OCI-LY7 (cell line): ENCODE data around the gene PSMB11. TPM values are rescaled to one million over a fixed set of nuclear protein-coding genes. Genes with fewer than 3 reads are reported as not detected.

Experiments
- BruUV-seq: library from RNA; stranded (reverse); fragments of 400-500 nt; replicated peaks from 2 replicates; lab custom pipeline; 2021; lab: Mats Ljungman, UMichigan
- CTCF ChIA-PET: fragments of 300-600 bp; sonication (Branson Sonifier 250); formaldehyde crosslinking; loops from one replicate; lab custom pipeline; 2022; ENCODE audit warnings: antibody characterized with exemption; ENCODE audit not compliant: unreplicated experiment; lab: Charles Lee
- POLR2A ChIA-PET: fragments of 300-600 bp; sonication (Branson Sonifier 250); formaldehyde crosslinking; loops from one replicate; lab custom pipeline; 2022; ENCODE audit warnings: antibody characterized with exemption; lab: Charles Lee
- DNase-seq: peaks from one replicate; pipeline ENCODE4 v3.0.0-alpha.2; 2015; ENCODE audit warnings: low spot score
- H2AFZ ChIP-seq: fragments of 200-600 bp; sonication (generic), shearing (Covaris generic); 2 replicates; pipeline ENCODE4 v1.6.1; 2014; ENCODE audit warnings: mild to moderate bottlenecking, antibody characterized with exemption, low read length, moderate library complexity
- H3K27ac ChIP-seq: fragments of 200-600 bp; sonication (generic); 2 replicates; pipeline ENCODE4 v1.5.1; 2014; ENCODE audit warnings: mixed run types, low read depth, mild to moderate bottlenecking, moderate library complexity, low read length, inconsistent platforms; ENCODE audit not compliant: poor library complexity, severe bottlenecking
- H3K36me3 ChIP-seq: fragments of 200-600 bp; sonication (generic); 2 replicates; pipeline ENCODE4 v1.6.1; 2014; ENCODE audit warnings: mild to moderate bottlenecking, antibody characterized with exemption, low read length, moderate library complexity, mixed read lengths; ENCODE audit not compliant: insufficient read depth
- H3K4me1 ChIP-seq: fragments of 200-600 bp; sonication (generic); 2 replicates; pipeline ENCODE4 v1.5.1; 2014; ENCODE audit warnings: mild to moderate bottlenecking, low read length; ENCODE audit not compliant: insufficient read depth, poor library complexity, severe bottlenecking
- H3K4me2 ChIP-seq: fragments of 200-600 bp; sonication (generic); 2 replicates; pipeline ENCODE4 v1.6.1; 2014; ENCODE audit warnings: mild to moderate bottlenecking, low read length
- H3K4me3 ChIP-seq: fragments of 200-600 bp; sonication (generic); 2 replicates; pipeline ENCODE4 v1.5.1; 2014; ENCODE audit warnings: mild to moderate bottlenecking, low read depth, low read length; ENCODE audit not compliant: poor library complexity, severe bottlenecking
- H3K79me2 ChIP-seq: fragments of 200-600 bp; sonication (generic); 2 replicates; pipeline ENCODE4 v1.6.1; 2016; ENCODE audit warnings: low read depth, mild to moderate bottlenecking, low read length, moderate library complexity, mixed read lengths; ENCODE audit not compliant: insufficient read depth
- H3K9me2 ChIP-seq: fragments of 200-600 bp; sonication (generic); 2 replicates; pipeline ENCODE4 v1.6.1; 2016; ENCODE audit warnings: mild to moderate bottlenecking, low read length, mixed read lengths; ENCODE audit not compliant: insufficient read depth
- H3K9me3 ChIP-seq: fragments of 200-600 bp; sonication (generic); 2 replicates; pipeline ENCODE4 v1.6.1; 2014; ENCODE audit warnings: mild to moderate bottlenecking, mixed run types, low read length, mixed read lengths
- H4K20me1 ChIP-seq: fragments of 200-600 bp; sonication (generic); 2 replicates; pipeline ENCODE4 v1.6.1; 2014; ENCODE audit warnings: mild to moderate bottlenecking, antibody characterized with exemption, low read length, moderate library complexity, mixed read lengths; ENCODE audit not compliant: insufficient read depth
- CTCF ChIP-seq: fragments of 200-600 bp; sonication (generic); conservative IDR thresholded peaks from 2 replicates; pipeline ENCODE4 v1.5.1; 2014; ENCODE audit warnings: mild to moderate bottlenecking, antibody characterized with exemption, low read length, moderate library complexity, mixed read lengths
- EZH2phosphoT487 ChIP-seq: fragments of 200-600 bp; sonication (generic); IDR thresholded peaks from 2 replicates; pipeline ENCODE4 v1.6.1; 2018; ENCODE audit warnings: low read depth, borderline replicate concordance, mild to moderate bottlenecking, mixed run types, antibody characterized with exemption, low read length, moderate library complexity, mixed read lengths
- intact Hi-C: fragments of 100-400 bp; cut with micrococcal nuclease; formaldehyde crosslinking; loops from one replicate; pipeline ENCODE4 v1.10.0; 2022; ENCODE audit not compliant: unreplicated experiment
- total RNA-seq, 2 experiments: library from RNA; depleted of rRNA in 1 of 2; stranded (reverse); fragments of >200 nt in 1 of 2; shearing (Covaris generic) in 1 of 2; gene quantifications; 2 replicates each; pipeline ENCODE4 v1.2.3, GENCODE V29; 2014 to 2022

The PSMB11 gene
- total RNA-seq, 2 experiments from 2014 or later: not detected

DNA sequence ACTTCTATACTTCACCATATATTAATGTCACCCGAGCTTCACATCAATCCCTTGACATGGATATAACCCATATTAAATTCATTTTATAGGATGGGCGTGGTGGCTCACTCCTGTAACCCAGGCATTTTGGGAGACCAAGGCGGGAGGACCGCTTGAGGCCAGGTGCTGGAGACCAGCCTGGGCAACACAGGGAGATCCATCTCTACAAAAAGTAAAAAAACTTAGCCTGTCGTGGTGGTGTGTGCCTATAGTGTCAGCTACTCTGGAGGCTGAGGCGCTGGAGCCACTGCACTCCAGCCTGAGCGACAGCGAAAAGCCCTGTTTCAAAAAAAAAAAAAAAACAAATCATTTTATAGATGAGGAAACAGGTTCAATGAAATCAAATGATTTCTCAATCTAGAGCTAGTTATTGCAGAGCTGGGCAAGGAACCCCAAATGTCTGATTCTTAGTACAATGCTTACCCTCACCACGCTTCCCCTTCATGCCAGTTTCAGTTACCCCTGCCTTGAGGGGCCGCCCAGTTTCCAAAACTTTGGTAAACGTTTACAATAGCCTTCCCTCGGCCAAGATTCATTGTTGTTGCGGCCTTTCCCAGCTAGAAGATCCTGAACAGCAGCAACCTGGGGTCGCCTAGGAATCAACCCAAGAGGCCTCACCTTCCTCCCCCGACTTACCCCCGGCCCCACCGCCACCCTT lies 8.1 kb upstream of the PSMB11 start:
- no peak for TF ChIP-seq CTCF
- no peak for TF ChIP-seq EZH2phosphoT487
- peak overlapping the region; percentile 99; the same call in 1 of the 2 replicates for H2AFZ ChIP-seq

GRCh38 chr14:23034498-23035302 lies 7.3 kb upstream of the PSMB11 start, which contains the start of gene PSMB5:
Gene PSMB5, minus strand, starts transcription at chr14:23034900. Its CDS starts 19 bp downstream, at chr14:23034881.
- H3K9me2 ChIP-seq: no peaks in the 10 kb centered on the region
- H3K79me2 ChIP-seq: peaks cover 27% of the 10 kb centered on the region; the same call in 1 of the 2 replicates
- TF ChIP-seq EZH2phosphoT487 (no peak), CTCF (no peak)
- H2AFZ ChIP-seq: peak within 1 kb of the TSS; percentile 99
- peak; percentile 98 for DNase-seq
- H3K4me1 ChIP-seq: peaks cover 18% of the 10 kb centered on the region
- peaks cover 36% of the 10 kb centered on the region for H3K36me3 ChIP-seq
- intact Hi-C loops: loop anchor here (1.0 kb wide), 2 partner anchors 24 to 27 kb away; partner anchors contain the start of gene C14orf93
- H3K27ac ChIP-seq: peak within 1 kb of the TSS; percentile 72
- peak within 1 kb of the TSS; percentile 85 for H3K4me2 ChIP-seq
- CTCF ChIA-PET: interaction anchor here (0.6 kb wide), 1 partner anchor 22 kb away, joined by 3 read pairs; no protein-coding TSS in a partner anchor
- H3K4me3 ChIP-seq: peak within 1 kb of the TSS; percentile 84
- H3K9me3 ChIP-seq: no peaks in the 10 kb centered on the region
- H4K20me1 ChIP-seq: no peaks in the 10 kb centered on the region
- BruUV-seq: no TSS peak
- POLR2A ChIA-PET: interaction anchor here (0.7 to 2.1 kb wide), 4 partner anchors 9 to 88 kb away, joined by 3 to 9 read pairs (median 4); no protein-coding TSS in a partner anchor

More for the DNA sequence above, 8.1 kb upstream of the PSMB11 start:
- H3K4me2 ChIP-seq: peak overlapping the region; percentile 85
- peak overlapping the region; percentile 72 for H3K27ac ChIP-seq
- H4K20me1 ChIP-seq: 0 out of 2 replicates have a peak, but pooled peaks cover 2% of the 10 kb centered on the region
- intact Hi-C loops: loop anchor here (1.0 kb wide), 1 partner anchor 24 kb away; the partner anchor contains the start of gene C14orf93
- H3K79me2 ChIP-seq: peaks cover 33% of the 10 kb centered on the region; the same call in 1 of the 2 replicates
- peaks cover 43% of the 10 kb centered on the region for H3K36me3 ChIP-seq
- H3K9me3 ChIP-seq: no peaks in the 10 kb centered on the region
- ChIA-PET CTCF (interaction anchor here (0.6 kb wide), 1 partner anchor 23 kb away, joined by 3 read pairs; no protein-coding TSS in a partner anchor), POLR2A (interaction anchor here (0.7 to 2.1 kb wide), 7 partner anchors 9 to 62 kb away, joined by 3 to 9 read pairs (median 4); no protein-coding TSS in a partner anchor)
- BruUV-seq: TSS peak; percentile 85
- no peak for DNase-seq
- H3K4me1 ChIP-seq: peaks cover 18% of the 10 kb centered on the region
- H3K4me3 ChIP-seq: peak overlapping the region; percentile 84
- H3K9me2 ChIP-seq: no peaks in the 10 kb centered on the region
